ENCODE data around the gene NXPE3. TPM values are rescaled to one million over a fixed set of nuclear protein-coding genes. Genes with fewer than 3 reads are reported as not detected.

Gene NXPE3
- polyA plus RNA-seq, 3 donors, result 14.6 to 35.8 (median 19.8) TPM

DNA sequence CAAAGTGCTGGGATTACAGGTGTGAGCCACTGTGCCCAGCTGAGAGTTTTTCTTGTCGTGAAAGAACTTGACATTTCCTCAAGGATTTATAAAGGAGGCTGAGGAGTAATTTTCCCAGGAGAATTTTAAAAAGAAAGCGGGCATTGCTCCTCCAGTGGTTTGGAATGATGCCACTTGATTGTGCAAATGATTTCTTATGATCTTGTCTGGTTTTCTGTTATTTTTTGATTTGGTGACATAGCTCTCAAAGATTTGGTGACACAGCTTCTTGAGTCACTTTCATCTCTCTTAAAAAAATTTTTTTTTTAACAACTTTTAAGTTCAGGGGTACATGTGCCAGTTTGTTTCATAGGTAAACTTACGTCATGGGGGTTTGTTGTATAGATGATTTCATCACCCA, 45.7 kb downstream of the NXPE3 start:
- TF ChIP-seq, protein P1, sequence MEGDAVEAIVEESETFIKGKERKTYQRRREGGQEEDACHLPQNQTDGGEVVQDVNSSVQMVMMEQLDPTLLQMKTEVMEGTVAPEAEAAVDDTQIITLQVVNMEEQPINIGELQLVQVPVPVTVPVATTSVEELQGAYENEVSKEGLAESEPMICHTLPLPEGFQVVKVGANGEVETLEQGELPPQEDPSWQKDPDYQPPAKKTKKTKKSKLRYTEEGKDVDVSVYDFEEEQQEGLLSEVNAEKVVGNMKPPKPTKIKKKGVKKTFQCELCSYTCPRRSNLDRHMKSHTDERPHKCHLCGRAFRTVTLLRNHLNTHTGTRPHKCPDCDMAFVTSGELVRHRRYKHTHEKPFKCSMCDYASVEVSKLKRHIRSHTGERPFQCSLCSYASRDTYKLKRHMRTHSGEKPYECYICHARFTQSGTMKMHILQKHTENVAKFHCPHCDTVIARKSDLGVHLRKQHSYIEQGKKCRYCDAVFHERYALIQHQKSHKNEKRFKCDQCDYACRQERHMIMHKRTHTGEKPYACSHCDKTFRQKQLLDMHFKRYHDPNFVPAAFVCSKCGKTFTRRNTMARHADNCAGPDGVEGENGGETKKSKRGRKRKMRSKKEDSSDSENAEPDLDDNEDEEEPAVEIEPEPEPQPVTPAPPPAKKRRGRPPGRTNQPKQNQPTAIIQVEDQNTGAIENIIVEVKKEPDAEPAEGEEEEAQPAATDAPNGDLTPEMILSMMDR (IDR thresholded peaks at IDR 0.05), result no peak
- Mint-ChIP-seq H3K27ac (peak overlapping the region in 1 of 7 donors; percentile 8), H3K27me3 (ENCODE audit: low read depth in 3 of 3) (peaks cover 0 to 3% (median 0%) of the 10 kb centered on the region in 3 donors), H3K9me3 (no peaks in the 10 kb centered on the region), H3K4me1 (peaks cover 42% of the 10 kb centered on the region), H3K4me3 (no peak overlapping the region), H3K36me3 (peaks cover 18 to 27% of the 10 kb centered on the region in 2 donors)
- H3K9me3 ChIP-seq (replicated peaks in 1 of 2; ENCODE audit: control insufficient read depth in 1 of 2, insufficient read depth in 1 of 2, low read length in 2 of 2), result no peaks in the 10 kb centered on the region
- no peaks in the 10 kb centered on the region for H3K27me3 ChIP-seq (ENCODE audit: control insufficient read depth in 2 of 2, insufficient read depth in 2 of 2, low read length in 2 of 2)
- H3K79me2 ChIP-seq (ENCODE audit: insufficient read depth, low read length), result peaks cover 44% of the 10 kb centered on the region
- H4K20me1 ChIP-seq (ENCODE audit: insufficient read depth, low read length), result no peaks in the 10 kb centered on the region
- H3K9ac ChIP-seq (ENCODE audit: insufficient read depth, low read length, poor library complexity, severe bottlenecking), result no peak overlapping the region
- no peak for DNase-seq
- 44% methylated on average over 2 of the region's 3 CpGs for WGBS (ENCODE audit: insufficient coverage)
- no peak overlapping the region for H2AFZ ChIP-seq (ENCODE audit: insufficient read depth, low read depth, low read length, poor library complexity, severe bottlenecking)
- peaks cover 17 to 36% of the 10 kb centered on the region in 2 donors for H3K4me1 ChIP-seq (ENCODE audit: control insufficient read depth in 1 of 2, insufficient read depth in 2 of 2, low read length in 2 of 2)
- H3K4me3 ChIP-seq (replicated peaks in 1 of 3; ENCODE audit: low read depth in 2 of 3, low read length in 3 of 3), result no peak overlapping the region
- peaks cover 12 to 20% of the 10 kb centered on the region in 2 donors for H3K36me3 ChIP-seq (replicated peaks in 1 of 2; ENCODE audit: control insufficient read depth in 1 of 2, insufficient read depth in 2 of 2, low read length in 2 of 2)
- intact Hi-C loops (cut with micrococcal nuclease), result loop anchor here in 1 of 2 donors (5.0 kb wide), 1 partner anchor 118 kb away; no protein-coding TSS in a partner anchor
- H3K4me2 ChIP-seq (replicated peaks; ENCODE audit: extremely low read depth, low read length, poor library complexity, severe bottlenecking), result no peak overlapping the region
- H3K27ac ChIP-seq (ENCODE audit: low read depth in 1 of 2, low read length in 2 of 2), result no peak overlapping the region

GRCh38 chr3:101825904-101826445, 47.0 kb downstream of the NXPE3 start:
- Histone ChIP-seq H3K36me3 (replicated peaks in 1 of 2; ENCODE audit: control insufficient read depth in 1 of 2, insufficient read depth in 2 of 2, low read length in 2 of 2) (peaks cover 12 to 20% of the 10 kb centered on the region in 2 donors), H3K4me1 (ENCODE audit: control insufficient read depth in 1 of 2, insufficient read depth in 2 of 2, low read length in 2 of 2) (peaks cover 26 to 37% of the 10 kb centered on the region in 2 donors), H3K9me3 (replicated peaks in 1 of 2; ENCODE audit: control insufficient read depth in 1 of 2, insufficient read depth in 1 of 2, low read length in 2 of 2) (no peaks in the 10 kb centered on the region), H3K4me3 (replicated peaks in 1 of 3; ENCODE audit: low read depth in 2 of 3, low read length in 3 of 3) (no peak overlapping the region), H3K4me2 (replicated peaks; ENCODE audit: extremely low read depth, low read length, poor library complexity, severe bottlenecking) (no peak overlapping the region), H3K27me3 (ENCODE audit: control insufficient read depth in 2 of 2, insufficient read depth in 2 of 2, low read length in 2 of 2) (no peaks in the 10 kb centered on the region), H3K9ac (ENCODE audit: insufficient read depth, low read length, poor library complexity, severe bottlenecking) (no peak overlapping the region), H4K20me1 (ENCODE audit: insufficient read depth, low read length) (no peaks in the 10 kb centered on the region), H2AFZ (ENCODE audit: insufficient read depth, low read depth, low read length, poor library complexity, severe bottlenecking) (no peak overlapping the region), H3K27ac (ENCODE audit: low read depth in 1 of 2, low read length in 2 of 2) (peak overlapping the region in 1 of 2 donors; percentile 52), H3K79me2 (ENCODE audit: insufficient read depth, low read length) (peaks cover 49% of the 10 kb centered on the region)
- Mint-ChIP-seq H3K9me3 (no peaks in the 10 kb centered on the region), H3K4me3 (peak overlapping the region in 1 of 2 donors; percentile 56), H3K4me1 (peaks cover 41% of the 10 kb centered on the region), H3K27ac (peak overlapping the region in 4 of 7 donors; percentile 16 to 94 (median 84)), H3K36me3 (peaks cover 18 to 24% of the 10 kb centered on the region in 2 donors), H3K27me3 (ENCODE audit: low read depth in 3 of 3) (peaks cover 0 to 3% (median 0%) of the 10 kb centered on the region in 3 donors)
- 90% methylated on average over 1 of the region's 2 CpGs for WGBS (ENCODE audit: insufficient coverage)
- intact Hi-C loops (cut with micrococcal nuclease), result loop anchor here in 1 of 2 donors (5.0 kb wide), 1 partner anchor 116 kb away; no protein-coding TSS in a partner anchor
- TF ChIP-seq, protein P1 (IDR thresholded peaks at IDR 0.05), result no peak
- DNase-seq, result no peak

All from CD14-positive monocyte (primary cell).